Prostate gland (tissue), 2 donors: ENCODE data around the gene GLIS1.

Source experiments
- CTCF ChIP-seq, 4 experiments: fragments of 200-600 bp in 2 of 4; fragments of 450-650 bp in 2 of 4; sonication (generic) in 2 of 4; IDR thresholded peaks; 1 replicate in 3 of 4; 2 replicates in 1 of 4; pipeline ENCODE4 v1.5.1; 2016 to 2019; ENCODE audit warnings: antibody characterized with exemption in 4 of 4, mild to moderate bottlenecking in 2 of 4, moderate library complexity in 2 of 4
- POLR2A ChIP-seq: fragments of 450-650 bp; IDR thresholded peaks from one replicate; pipeline ENCODE4 v1.6.1; 2016; ENCODE audit warnings: antibody characterized with exemption, mild to moderate bottlenecking

GRCh38 chr1:53763911-53764310 lies 24.9 kb upstream of the GLIS1 start:
- TF ChIP-seq CTCF (IDR thresholded peaks at IDR 0.05) (no peak), POLR2A (no peak)
